Measurements from ENCODE around the gene SHANK3. TPM values are rescaled to one million over a fixed set of nuclear protein-coding genes. Genes with fewer than 3 reads are reported as not detected.

Gene SHANK3
- total RNA-seq, 1 donor from 2014 or later: 10.6 TPM

DNA sequence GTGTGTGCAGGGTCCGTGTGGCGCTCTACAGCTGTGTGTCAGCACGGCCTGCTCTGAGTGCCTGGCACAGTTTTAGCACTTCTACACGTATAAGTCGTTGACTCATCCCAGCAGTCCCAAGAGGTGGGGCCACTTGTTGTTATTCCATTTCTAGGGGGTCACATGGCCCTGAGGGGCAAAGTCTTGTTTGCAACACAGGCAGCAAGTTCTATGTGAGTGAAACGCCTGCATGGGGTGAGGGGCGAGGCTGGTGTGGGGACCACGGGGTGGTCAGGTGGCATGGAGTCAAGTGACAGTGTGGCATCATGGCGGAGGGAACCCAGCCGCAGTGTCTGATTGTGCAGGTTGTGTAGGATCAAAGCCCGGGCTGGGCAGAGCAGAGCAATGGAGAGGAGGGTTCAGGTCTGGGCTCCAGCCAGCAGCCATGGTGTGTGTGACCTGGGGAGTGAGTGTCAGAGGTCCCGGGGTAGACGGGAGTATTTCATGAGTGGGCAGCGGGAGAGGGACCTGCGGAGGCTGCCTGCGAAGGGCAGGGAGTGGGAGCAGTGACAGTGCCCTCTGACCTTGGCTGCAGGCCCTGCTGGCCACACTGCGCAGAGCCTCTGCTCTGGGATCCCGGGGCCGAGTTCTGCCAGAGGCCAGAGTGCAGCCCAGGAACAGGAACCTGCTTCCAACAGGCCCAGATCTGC lies 27.9 kb downstream of the SHANK3 start:
- no peak overlapping the region for H3K27ac ChIP-seq (ENCODE audit: low read depth, low read length)
- H4K20me1 ChIP-seq (ENCODE audit: insufficient read depth, low read length): peaks cover 23% of the 10 kb centered on the region
- Mint-ChIP-seq H3K9me3 (ENCODE audit: unreplicated experiment) (no peaks in the 10 kb centered on the region), H3K4me3 (ENCODE audit: unreplicated experiment) (no peak overlapping the region), H3K4me1 (ENCODE audit: low read depth, unreplicated experiment) (peaks cover 17% of the 10 kb centered on the region), H3K36me3 (ENCODE audit: low read depth, unreplicated experiment) (peaks cover 8% of the 10 kb centered on the region), H3K27me3 (ENCODE audit: low read depth, unreplicated experiment) (peaks cover 14% of the 10 kb centered on the region), H3K27ac (ENCODE audit: unreplicated experiment) (no peak overlapping the region)
- no peaks in the 10 kb centered on the region for H3K36me3 ChIP-seq (ENCODE audit: insufficient read depth, low read length)
- no peaks in the 10 kb centered on the region for H3K79me2 ChIP-seq (ENCODE audit: insufficient read depth, low read length)
- H3K4me3 ChIP-seq (ENCODE audit: insufficient read depth, low read depth, low read length): no peak overlapping the region
- no peaks in the 10 kb centered on the region for H3K27me3 ChIP-seq (ENCODE audit: insufficient read depth, low read length)
- no peak for FAIRE-seq
- no peak overlapping the region for H2AFZ ChIP-seq (ENCODE audit: low read depth, low read length)
- H3K9ac ChIP-seq (ENCODE audit: low read length): no peak overlapping the region
- DNase-seq (ENCODE audit: low read depth): peak; percentile 4
- no peaks in the 10 kb centered on the region for H3K9me3 ChIP-seq (ENCODE audit: insufficient read depth, low read depth, low read length)
- peaks cover 15% of the 10 kb centered on the region for H3K4me1 ChIP-seq (ENCODE audit: insufficient read depth, low read length)
- TF ChIP-seq, protein P1, sequence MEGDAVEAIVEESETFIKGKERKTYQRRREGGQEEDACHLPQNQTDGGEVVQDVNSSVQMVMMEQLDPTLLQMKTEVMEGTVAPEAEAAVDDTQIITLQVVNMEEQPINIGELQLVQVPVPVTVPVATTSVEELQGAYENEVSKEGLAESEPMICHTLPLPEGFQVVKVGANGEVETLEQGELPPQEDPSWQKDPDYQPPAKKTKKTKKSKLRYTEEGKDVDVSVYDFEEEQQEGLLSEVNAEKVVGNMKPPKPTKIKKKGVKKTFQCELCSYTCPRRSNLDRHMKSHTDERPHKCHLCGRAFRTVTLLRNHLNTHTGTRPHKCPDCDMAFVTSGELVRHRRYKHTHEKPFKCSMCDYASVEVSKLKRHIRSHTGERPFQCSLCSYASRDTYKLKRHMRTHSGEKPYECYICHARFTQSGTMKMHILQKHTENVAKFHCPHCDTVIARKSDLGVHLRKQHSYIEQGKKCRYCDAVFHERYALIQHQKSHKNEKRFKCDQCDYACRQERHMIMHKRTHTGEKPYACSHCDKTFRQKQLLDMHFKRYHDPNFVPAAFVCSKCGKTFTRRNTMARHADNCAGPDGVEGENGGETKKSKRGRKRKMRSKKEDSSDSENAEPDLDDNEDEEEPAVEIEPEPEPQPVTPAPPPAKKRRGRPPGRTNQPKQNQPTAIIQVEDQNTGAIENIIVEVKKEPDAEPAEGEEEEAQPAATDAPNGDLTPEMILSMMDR (IDR thresholded peaks at IDR 0.05; ENCODE audit: insufficient read depth, low read depth, low read length): no peak
- TF ChIP-seq EZH2 (IDR thresholded peaks at IDR 0.05; ENCODE audit: insufficient read depth, low read length): no peak
- H3K4me2 ChIP-seq (ENCODE audit: low read length): no peak overlapping the region

DNA sequence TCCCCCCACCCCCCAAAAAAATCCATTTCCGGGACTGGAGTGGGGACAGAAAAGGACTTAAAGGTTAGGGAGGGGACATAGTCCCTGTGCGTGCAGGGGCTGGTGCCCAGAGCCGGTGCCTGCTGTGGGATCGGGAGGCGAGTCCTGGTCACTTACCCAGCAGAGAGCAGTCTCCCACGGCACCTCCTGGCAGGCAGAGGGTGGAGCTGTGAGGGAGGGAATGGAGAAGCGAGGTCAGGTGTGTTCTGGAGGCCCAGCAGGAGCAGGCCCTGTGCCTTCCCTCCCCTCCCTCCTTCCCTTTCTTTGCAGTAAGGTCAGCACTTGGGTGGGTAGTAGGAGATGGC lies 28.4 kb downstream of the SHANK3 start:
- Histone ChIP-seq H3K4me1 (ENCODE audit: insufficient read depth, low read length) (peaks cover 15% of the 10 kb centered on the region), H4K20me1 (ENCODE audit: insufficient read depth, low read length) (peaks cover 23% of the 10 kb centered on the region), H3K4me2 (ENCODE audit: low read length) (no peak overlapping the region), H3K4me3 (ENCODE audit: insufficient read depth, low read depth, low read length) (no peak overlapping the region), H3K27me3 (ENCODE audit: insufficient read depth, low read length) (no peaks in the 10 kb centered on the region), H3K9me3 (ENCODE audit: insufficient read depth, low read depth, low read length) (no peaks in the 10 kb centered on the region), H3K36me3 (ENCODE audit: insufficient read depth, low read length) (no peaks in the 10 kb centered on the region), H3K9ac (ENCODE audit: low read length) (no peak overlapping the region), H3K79me2 (ENCODE audit: insufficient read depth, low read length) (no peaks in the 10 kb centered on the region), H3K27ac (ENCODE audit: low read depth, low read length) (no peak overlapping the region), H2AFZ (ENCODE audit: low read depth, low read length) (no peak overlapping the region)
- Mint-ChIP-seq H3K4me3 (ENCODE audit: unreplicated experiment) (no peak overlapping the region), H3K4me1 (ENCODE audit: low read depth, unreplicated experiment) (peaks cover 17% of the 10 kb centered on the region), H3K27me3 (ENCODE audit: low read depth, unreplicated experiment) (peaks cover 11% of the 10 kb centered on the region), H3K36me3 (ENCODE audit: low read depth, unreplicated experiment) (peaks cover 5% of the 10 kb centered on the region), H3K9me3 (ENCODE audit: unreplicated experiment) (no peaks in the 10 kb centered on the region), H3K27ac (ENCODE audit: unreplicated experiment) (no peak overlapping the region)
- no peak for FAIRE-seq
- TF ChIP-seq, protein P1 (IDR thresholded peaks at IDR 0.05; ENCODE audit: insufficient read depth, low read depth, low read length): no peak
- no peak for TF ChIP-seq EZH2 (IDR thresholded peaks at IDR 0.05; ENCODE audit: insufficient read depth, low read length)
- no peak for DNase-seq (ENCODE audit: low read depth)

DNA sequence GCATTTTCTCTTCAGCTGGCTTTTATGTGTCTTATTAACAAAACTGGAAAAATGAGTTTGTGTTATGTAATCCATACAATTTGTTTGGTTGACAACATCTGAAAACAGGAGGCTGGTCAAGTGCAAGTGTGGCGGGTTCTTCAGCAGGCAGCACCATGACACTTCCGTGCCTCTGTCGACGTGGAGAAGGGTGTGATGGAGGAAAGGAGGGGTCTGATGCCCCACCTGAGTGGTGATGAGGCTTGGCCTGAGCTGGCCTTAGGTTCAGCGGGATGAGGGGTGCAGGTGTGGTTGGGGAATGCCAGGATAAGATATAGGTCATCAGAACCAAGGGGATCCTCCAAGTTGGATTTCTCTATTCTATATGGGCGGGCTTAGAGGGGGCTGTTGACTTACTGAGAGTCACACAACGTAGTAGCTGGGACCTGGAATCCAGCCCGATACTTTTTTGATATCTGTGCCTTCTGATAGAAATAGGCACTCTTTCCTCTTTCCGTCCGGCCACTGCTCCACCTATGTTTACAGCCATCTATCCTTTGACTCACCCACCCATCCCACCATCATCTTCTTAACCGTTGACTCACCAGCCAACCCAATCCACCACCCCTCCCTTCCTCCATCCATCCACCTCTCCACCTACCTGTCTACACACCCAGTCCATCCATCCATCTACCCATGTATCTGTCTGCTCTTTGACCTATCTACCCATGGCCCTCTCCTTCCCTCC lies 29.0 kb downstream of the SHANK3 start:
- peaks cover 9% of the 10 kb centered on the region for H3K36me3 Mint-ChIP-seq (ENCODE audit: low read depth, unreplicated experiment)
- Histone ChIP-seq H2AFZ (ENCODE audit: low read depth, low read length) (no peak overlapping the region), H3K27ac (ENCODE audit: low read depth, low read length) (no peak overlapping the region), H3K27me3 (ENCODE audit: insufficient read depth, low read length) (no peaks in the 10 kb centered on the region), H3K4me2 (ENCODE audit: low read length) (no peak overlapping the region), H3K79me2 (ENCODE audit: insufficient read depth, low read length) (no peaks in the 10 kb centered on the region), H3K4me3 (ENCODE audit: insufficient read depth, low read depth, low read length) (no peak overlapping the region), H4K20me1 (ENCODE audit: insufficient read depth, low read length) (peaks cover 23% of the 10 kb centered on the region), H3K4me1 (ENCODE audit: insufficient read depth, low read length) (peaks cover 15% of the 10 kb centered on the region), H3K36me3 (ENCODE audit: insufficient read depth, low read length) (no peaks in the 10 kb centered on the region), H3K9ac (ENCODE audit: low read length) (no peak overlapping the region), H3K9me3 (ENCODE audit: insufficient read depth, low read depth, low read length) (no peaks in the 10 kb centered on the region)
- H3K4me1 Mint-ChIP-seq (ENCODE audit: low read depth, unreplicated experiment): peaks cover 17% of the 10 kb centered on the region
- no peak overlapping the region for H3K27ac Mint-ChIP-seq (ENCODE audit: unreplicated experiment)
- FAIRE-seq (no peak), DNase-seq (ENCODE audit: low read depth) (no peak)
- H3K27me3 Mint-ChIP-seq (ENCODE audit: low read depth, unreplicated experiment): peaks cover 9% of the 10 kb centered on the region
- no peak overlapping the region for H3K4me3 Mint-ChIP-seq (ENCODE audit: unreplicated experiment)
- TF ChIP-seq, protein P1 (IDR thresholded peaks at IDR 0.05; ENCODE audit: insufficient read depth, low read depth, low read length): no peak
- no peak for TF ChIP-seq EZH2 (IDR thresholded peaks at IDR 0.05; ENCODE audit: insufficient read depth, low read length)
- H3K9me3 Mint-ChIP-seq (ENCODE audit: unreplicated experiment): no peaks in the 10 kb centered on the region
